Right kidney (tissue), 1 donor: ENCODE data around the gene CD81.

Experiments used
- DNase-seq: peaks from one replicate; pipeline ENCODE4 v3.0.0-alpha.2; 2016

Gene CD81

GRCh38 chr11:2388431-2389376 is 11.6 kb downstream of the CD81 start:
- no peak for DNase-seq

- DNase-seq = no peak
Measured at GRCh38 chr11:2389377-2390026, 12.4 kb downstream of the CD81 start.

GRCh38 chr11:2390091-2390724 is 13.1 kb downstream of the CD81 start:
- no peak for DNase-seq

GRCh38 chr11:2390725-2391151 is 13.6 kb downstream of the CD81 start:
- DNase-seq = no peak

- no peak for DNase-seq
Measured at GRCh38 chr11:2391181-2391975, 14.3 kb downstream of the CD81 start.

- no peak for DNase-seq
Measured at GRCh38 chr11:2392241-2392959, 15.3 kb downstream of the CD81 start.

- no peak for DNase-seq
Measured at GRCh38 chr11:2393111-2393868, 16.2 kb downstream of the CD81 start.

- no peak for DNase-seq
Measured at GRCh38 chr11:2393941-2394817, 17.1 kb downstream of the CD81 start.

- DNase-seq = no peak
Measured at GRCh38 chr11:2394818-2395105, 17.7 kb downstream of the CD81 start.

- no peak for DNase-seq
Measured at GRCh38 chr11:2395211-2395730, 18.2 kb downstream of the CD81 start.

- no peak for DNase-seq
Measured at GRCh38 chr11:2395856-2396255, 18.7 kb downstream of the CD81 start.

GRCh38 chr11:2396471-2396870 is 19.4 kb downstream of the CD81 start:
- no peak for DNase-seq

GRCh38 chr11:2397005-2397404 is 19.9 kb downstream of the CD81 start:
- DNase-seq = no peak

GRCh38 chr11:2398664-2399355 is 21.7 kb downstream of the CD81 start:
- no peak for DNase-seq

- no peak for DNase-seq
Measured at GRCh38 chr11:2399488-2400068, 22.5 kb downstream of the CD81 start.

- DNase-seq = peak; percentile 96
Measured at GRCh38 chr11:2400069-2400761, 23.1 kb downstream of the CD81 start, which contains the start of gene TSSC4. Gene TSSC4 (plus strand): TSS chr11:2400750. CDS start chr11:2402634, 1,884 bp downstream.

GRCh38 chr11:2400762-2401435 is 23.8 kb downstream of the CD81 start:
- no peak for DNase-seq
